Loucy (cell line): Measurements from ENCODE around the gene ZNF689.

Experiments
- H2AFZ ChIP-seq: fragments of 200-600 bp; sonication (generic); 2 replicates; pipeline ENCODE4 v1.6.0; 2016; ENCODE audit warnings: antibody characterized with exemption, mild to moderate bottlenecking, low read length, moderate library complexity
- H3F3A ChIP-seq: fragments of 200-600 bp; 2 replicates; pipeline ENCODE4 v1.6.0; 2016; ENCODE audit warnings: antibody characterized with exemption, low read depth, mild to moderate bottlenecking
- H3K27me3 ChIP-seq: fragments of 200-600 bp; sonication (generic); 2 replicates; pipeline ENCODE4 v1.6.1; 2014; ENCODE audit warnings: low read length, mild to moderate bottlenecking; ENCODE audit not compliant: insufficient read depth, poor library complexity, severe bottlenecking
- H3K36me3 ChIP-seq: fragments of 200-600 bp; sonication (generic); 2 replicates; pipeline ENCODE4 v1.6.1; 2016; ENCODE audit warnings: low read length; ENCODE audit not compliant: insufficient read depth
- H3K4me1 ChIP-seq: fragments of 200-600 bp; sonication (generic); 2 replicates; pipeline ENCODE4 v1.5.1; 2014; ENCODE audit warnings: low read length, mild to moderate bottlenecking; ENCODE audit not compliant: insufficient read depth, poor library complexity, severe bottlenecking
- H3K4me2 ChIP-seq: fragments of 200-600 bp; sonication (generic); 2 replicates; pipeline ENCODE4 v1.6.0; 2014; ENCODE audit warnings: antibody characterized with exemption, low read length, low read depth, mild to moderate bottlenecking; ENCODE audit not compliant: poor library complexity, severe bottlenecking
- H3K4me3 ChIP-seq: fragments of 200-600 bp; sonication (generic); 2 replicates; pipeline ENCODE4 v1.5.1; 2014; ENCODE audit warnings: low read length, mild to moderate bottlenecking, mixed read lengths; ENCODE audit not compliant: poor library complexity, severe bottlenecking
- H3K79me2 ChIP-seq: fragments of 200-600 bp; sonication (generic); 2 replicates; pipeline ENCODE4 v1.6.1; 2014; ENCODE audit warnings: low read length; ENCODE audit not compliant: insufficient read depth
- H3K9ac ChIP-seq: fragments of 200-600 bp; sonication (generic); 2 replicates; pipeline ENCODE4 v1.6.0; 2014; ENCODE audit warnings: mild to moderate bottlenecking, low read depth, low read length, moderate library complexity; ENCODE audit not compliant: poor library complexity, severe bottlenecking
- H3K9me2 ChIP-seq: fragments of 200-600 bp; sonication (generic); replicated peaks from 2 replicates; pipeline ENCODE4 v1.6.1; 2016; ENCODE audit warnings: low read depth, low read length, mixed read lengths
- H3K9me3 ChIP-seq: fragments of 200-600 bp; sonication (generic); 2 replicates; pipeline ENCODE4 v1.6.1; 2014; ENCODE audit warnings: mild to moderate bottlenecking, antibody characterized with exemption, low read length, low read depth; ENCODE audit not compliant: insufficient read depth
- H4K20me1 ChIP-seq: fragments of 200-600 bp; sonication (generic); 2 replicates; pipeline ENCODE4 v1.6.0; 2014; ENCODE audit warnings: antibody characterized with exemption, low read length, mild to moderate bottlenecking; ENCODE audit not compliant: insufficient read depth, poor library complexity, severe bottlenecking
- CTCF ChIP-seq: fragments of 200-600 bp; sonication (generic); conservative IDR thresholded peaks from 2 replicates; pipeline ENCODE4 v1.5.1; 2014; ENCODE audit warnings: mild to moderate bottlenecking, antibody characterized with exemption, low read length
- EZH2phosphoT487 ChIP-seq: fragments of 200-600 bp; IDR thresholded peaks from 2 replicates; pipeline ENCODE4 v1.6.1; 2018; ENCODE audit warnings: antibody characterized with exemption, mild to moderate bottlenecking, moderate library complexity, borderline replicate concordance

Gene ZNF689

GRCh38 chr16:30606004-30606403 is 4.2 kb downstream of the ZNF689 start:
- Histone ChIP-seq H3K27me3 (peaks cover 4% of the 10 kb centered on the region), H3K4me1 (peaks cover 21% of the 10 kb centered on the region), H3K36me3 (peaks cover 26% of the 10 kb centered on the region; the same call in 1 of the 2 replicates), H2AFZ (no peak overlapping the region), H3K4me2 (no peak overlapping the region), H3K9me2 (no peaks in the 10 kb centered on the region), H3K79me2 (peaks cover 50% of the 10 kb centered on the region), H3K9ac (no peak overlapping the region), H3K9me3 (no peaks in the 10 kb centered on the region), H3K4me3 (no peak overlapping the region), H4K20me1 (no peaks in the 10 kb centered on the region), H3F3A (no peaks in the 10 kb centered on the region)
- no peak for TF ChIP-seq EZH2phosphoT487
- TF ChIP-seq CTCF = no peak

GRCh38 chr16:30605158-30605557 is 5.0 kb downstream of the ZNF689 start:
- Histone ChIP-seq H3K4me2 (no peak overlapping the region), H3K4me1 (peaks cover 21% of the 10 kb centered on the region), H3K4me3 (no peak overlapping the region), H3K36me3 (peaks cover 26% of the 10 kb centered on the region; the same call in 1 of the 2 replicates), H4K20me1 (no peaks in the 10 kb centered on the region), H3K9me3 (no peaks in the 10 kb centered on the region), H3K27me3 (peaks cover 4% of the 10 kb centered on the region), H3K79me2 (peaks cover 50% of the 10 kb centered on the region), H2AFZ (no peak overlapping the region), H3K9me2 (no peaks in the 10 kb centered on the region), H3K9ac (no peak overlapping the region), H3F3A (no peaks in the 10 kb centered on the region)
- no peak for TF ChIP-seq EZH2phosphoT487
- no peak for TF ChIP-seq CTCF

- H3K9ac ChIP-seq = no peak overlapping the region
- H3K4me1 ChIP-seq = peaks cover 21% of the 10 kb centered on the region
- H3K4me3 ChIP-seq = no peak overlapping the region
- TF ChIP-seq CTCF = no peak
- TF ChIP-seq EZH2phosphoT487 = no peak
- H3K79me2 ChIP-seq = peaks cover 44% of the 10 kb centered on the region
- H3K36me3 ChIP-seq = peaks cover 26% of the 10 kb centered on the region; the same call in 1 of the 2 replicates
- H3K9me2 ChIP-seq = no peaks in the 10 kb centered on the region
- H3K4me2 ChIP-seq = no peak overlapping the region
- H3K27me3 ChIP-seq = no peaks in the 10 kb centered on the region
- H3F3A ChIP-seq = no peaks in the 10 kb centered on the region
- no peak overlapping the region for H2AFZ ChIP-seq
- no peaks in the 10 kb centered on the region for H3K9me3 ChIP-seq
- H4K20me1 ChIP-seq = no peaks in the 10 kb centered on the region
These were observed 5.8 kb downstream of the ZNF689 start for GRCh38 chr16:30604316-30604947.
